HG03571 (cell line): ENCODE results near the gene WRNIP1.
"Not testable (repeated sequence)": the region's sequence is repeated elsewhere in the genome, so short reads cannot be mapped to it uniquely, and the experiment has no call there.

ENCODE experiments used
- ATAC-seq: cut with Tn5 transposase; IDR thresholded peaks from one replicate; pipeline ENCODE4 v1.9.1; 2021; ENCODE audit not compliant: unreplicated experiment

Gene WRNIP1

DNA sequence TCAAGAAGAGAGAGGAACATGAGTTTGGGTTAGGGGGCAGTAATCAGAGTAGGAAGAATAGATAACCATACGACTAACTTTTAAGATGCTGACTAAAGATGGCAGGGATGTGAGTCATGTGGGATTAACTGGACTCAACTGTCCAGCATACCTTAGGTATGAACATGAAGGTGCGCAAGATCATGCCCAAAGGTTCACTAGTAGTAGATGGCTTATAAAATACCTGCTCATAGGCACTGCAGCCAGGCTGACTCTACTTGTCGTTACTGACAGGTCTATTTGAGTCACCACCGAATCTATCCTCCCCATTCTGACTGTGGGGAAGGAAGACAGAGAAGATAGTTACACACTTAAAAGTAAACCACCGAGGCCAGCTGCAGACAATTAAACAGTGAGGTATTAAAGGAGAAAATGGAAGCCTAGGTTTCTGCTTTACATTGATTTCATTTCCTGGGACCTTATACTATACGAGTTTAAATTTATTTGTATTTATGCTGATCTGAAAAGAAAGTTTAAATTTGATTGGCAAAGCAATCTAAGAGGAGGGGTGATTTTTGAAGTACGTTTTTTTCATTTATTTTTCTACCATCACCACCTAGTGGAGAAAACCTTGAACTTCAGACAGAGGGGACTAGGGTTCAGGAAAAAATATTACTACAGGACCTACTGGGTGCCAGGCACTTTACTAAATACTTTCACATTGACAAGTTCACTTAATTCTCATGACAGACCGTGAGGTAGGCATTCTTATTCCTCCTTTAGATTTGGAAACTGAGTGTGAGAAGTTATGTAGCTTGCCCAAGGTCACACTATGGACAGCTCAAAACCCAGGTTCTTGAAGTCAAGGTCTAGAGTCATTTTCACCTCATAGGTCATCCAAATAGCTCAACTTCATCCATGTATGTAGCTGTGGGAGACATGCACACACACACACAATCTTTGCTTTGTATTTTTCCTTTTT lies 4.0 kb upstream of the WRNIP1 start:
- ATAC-seq = no peak

- ATAC-seq = not testable (repeated sequence)
These were observed 2.3 kb upstream of the WRNIP1 start for GRCh38 chr6:2762868-2763267.

- no peak for ATAC-seq
These were observed 1.8 kb upstream of the WRNIP1 start for GRCh38 chr6:2763345-2763841.

DNA sequence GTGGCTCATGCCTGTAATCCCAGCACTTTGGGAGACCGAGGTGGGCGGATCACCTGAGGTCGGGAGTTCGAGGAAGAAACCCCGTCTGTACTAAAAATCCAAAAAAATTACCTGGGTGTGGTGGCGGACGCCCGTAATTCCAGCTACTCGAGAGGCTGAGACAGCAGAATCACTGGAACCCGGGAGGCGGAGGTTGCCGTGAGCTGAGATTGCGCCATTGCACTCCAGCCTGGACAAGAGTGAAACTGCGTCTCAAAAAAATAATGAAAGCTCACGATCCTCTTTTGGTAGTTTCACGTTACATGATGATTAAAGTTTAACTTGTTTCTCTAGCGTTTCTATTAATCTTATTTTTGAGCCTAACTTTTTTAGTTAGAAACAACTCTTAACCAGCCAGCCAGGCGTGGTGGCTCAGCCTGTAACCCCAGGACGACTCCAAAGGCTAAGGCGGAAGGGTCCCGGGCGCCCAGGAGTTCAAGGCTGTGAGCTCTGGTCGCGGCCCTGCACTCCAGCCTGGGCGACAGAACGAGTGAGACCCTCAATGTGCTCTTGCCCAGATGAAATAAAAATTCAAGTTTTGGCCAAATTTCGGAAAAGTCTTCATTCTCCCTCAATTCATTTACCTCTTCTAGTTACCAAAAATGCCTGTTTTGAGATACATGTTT lies 1.2 kb upstream of the WRNIP1 start:
- no peak for ATAC-seq

DNA sequence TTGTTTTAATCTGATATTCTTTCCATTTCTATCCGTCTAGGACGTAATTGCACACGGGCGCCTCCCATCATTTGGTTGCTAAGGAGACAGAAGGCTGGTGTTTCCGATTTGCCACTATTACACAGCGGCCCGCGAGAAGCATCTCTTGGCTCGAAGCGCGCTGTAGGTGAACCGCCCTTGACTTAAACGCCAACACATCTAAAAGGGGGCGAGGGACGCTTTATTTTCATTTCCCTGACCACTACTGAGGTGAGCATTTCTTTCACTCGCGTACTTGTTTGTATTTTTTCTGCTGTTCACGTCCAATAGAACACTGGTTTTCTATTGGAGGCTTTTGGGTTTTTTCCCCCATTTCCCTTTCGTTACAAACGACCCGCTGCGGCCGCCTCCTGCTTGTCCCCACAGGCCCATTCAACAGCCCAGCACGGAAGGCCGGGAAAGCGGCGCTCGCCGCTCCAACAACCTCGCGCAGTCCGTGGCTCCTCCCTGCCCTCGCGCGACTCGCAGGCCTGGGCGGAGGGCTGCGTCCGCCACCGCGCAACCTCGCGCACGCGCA lies 505 bp upstream of the WRNIP1 start:
- peak; percentile 52 for ATAC-seq

DNA sequence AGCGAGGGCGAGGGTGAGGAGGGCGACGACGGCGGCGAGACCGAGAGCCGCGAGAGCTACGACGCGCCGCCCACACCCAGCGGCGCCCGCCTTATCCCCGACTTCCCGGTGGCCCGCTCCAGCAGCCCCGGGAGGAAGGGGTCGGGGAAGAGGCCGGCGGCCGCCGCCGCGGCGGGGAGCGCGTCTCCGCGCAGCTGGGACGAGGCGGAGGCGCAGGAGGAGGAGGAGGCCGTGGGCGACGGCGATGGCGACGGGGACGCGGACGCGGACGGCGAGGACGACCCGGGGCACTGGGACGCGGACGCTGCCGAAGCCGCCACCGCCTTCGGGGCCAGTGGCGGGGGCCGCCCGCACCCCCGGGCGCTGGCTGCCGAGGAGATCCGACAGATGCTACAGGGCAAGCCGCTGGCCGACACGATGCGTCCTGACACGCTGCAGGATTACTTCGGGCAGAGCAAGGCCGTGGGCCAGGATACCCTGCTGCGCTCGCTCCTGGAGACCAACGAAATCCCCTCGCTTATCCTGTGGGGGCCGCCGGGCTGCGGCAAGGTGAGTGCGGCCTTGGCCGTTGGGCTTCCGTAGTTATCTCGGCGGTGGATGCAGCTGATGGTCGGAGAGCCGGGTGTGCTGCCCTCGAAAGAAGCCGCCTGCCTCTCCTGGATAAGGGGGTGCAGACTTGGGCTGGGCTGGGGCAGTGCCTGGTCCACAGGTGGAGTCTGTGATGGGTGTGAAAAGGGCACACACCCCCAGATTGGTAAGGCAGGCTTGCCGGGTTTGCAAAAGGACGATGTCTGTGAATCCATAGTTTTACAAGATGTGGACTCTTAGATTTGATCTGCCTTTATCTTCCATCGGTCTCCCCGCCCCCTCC lies 938 bp downstream of the WRNIP1 start:
- ATAC-seq = peak; percentile 6

DNA sequence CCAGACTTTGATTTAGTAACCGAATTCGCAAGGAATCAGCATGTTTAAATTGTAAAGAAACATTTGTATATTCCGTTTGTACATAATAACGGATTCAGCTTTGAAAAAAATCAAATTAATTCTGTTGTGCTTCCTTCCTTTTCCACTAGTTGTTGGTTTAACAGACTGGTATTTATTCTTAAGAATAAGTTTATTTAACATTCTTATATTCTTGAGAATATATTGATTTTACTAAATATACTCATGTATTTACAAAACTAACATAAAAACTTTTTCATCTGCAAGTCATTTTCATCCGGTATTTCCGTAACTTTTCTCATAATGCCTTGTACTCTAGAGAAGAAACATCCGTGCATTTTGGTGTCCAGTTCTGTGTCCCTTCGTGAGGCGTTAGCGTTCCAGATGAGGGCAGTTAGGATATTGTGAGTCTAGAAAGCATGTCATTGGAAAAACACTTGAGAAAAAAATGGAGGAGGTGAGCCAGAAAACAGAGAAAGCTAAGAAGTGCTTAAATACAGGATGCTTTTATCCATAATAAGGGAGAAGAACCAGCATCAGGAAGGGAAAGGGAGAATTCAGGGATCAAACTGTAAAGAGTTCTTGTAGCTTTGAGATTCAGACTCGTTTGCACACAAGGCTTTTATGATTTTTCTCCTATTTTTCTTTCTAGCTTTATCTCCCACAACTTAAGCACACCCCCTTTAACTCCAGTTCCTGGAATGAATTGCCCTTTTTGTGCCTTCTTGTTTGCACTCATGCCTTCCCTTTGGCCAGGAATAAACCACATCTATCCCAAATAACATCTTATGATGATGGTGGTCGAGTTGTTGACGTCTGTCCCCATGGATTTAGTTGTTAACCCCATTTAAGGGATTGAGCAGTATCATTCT lies 1.8 kb downstream of the WRNIP1 start:
- no peak for ATAC-seq

DNA sequence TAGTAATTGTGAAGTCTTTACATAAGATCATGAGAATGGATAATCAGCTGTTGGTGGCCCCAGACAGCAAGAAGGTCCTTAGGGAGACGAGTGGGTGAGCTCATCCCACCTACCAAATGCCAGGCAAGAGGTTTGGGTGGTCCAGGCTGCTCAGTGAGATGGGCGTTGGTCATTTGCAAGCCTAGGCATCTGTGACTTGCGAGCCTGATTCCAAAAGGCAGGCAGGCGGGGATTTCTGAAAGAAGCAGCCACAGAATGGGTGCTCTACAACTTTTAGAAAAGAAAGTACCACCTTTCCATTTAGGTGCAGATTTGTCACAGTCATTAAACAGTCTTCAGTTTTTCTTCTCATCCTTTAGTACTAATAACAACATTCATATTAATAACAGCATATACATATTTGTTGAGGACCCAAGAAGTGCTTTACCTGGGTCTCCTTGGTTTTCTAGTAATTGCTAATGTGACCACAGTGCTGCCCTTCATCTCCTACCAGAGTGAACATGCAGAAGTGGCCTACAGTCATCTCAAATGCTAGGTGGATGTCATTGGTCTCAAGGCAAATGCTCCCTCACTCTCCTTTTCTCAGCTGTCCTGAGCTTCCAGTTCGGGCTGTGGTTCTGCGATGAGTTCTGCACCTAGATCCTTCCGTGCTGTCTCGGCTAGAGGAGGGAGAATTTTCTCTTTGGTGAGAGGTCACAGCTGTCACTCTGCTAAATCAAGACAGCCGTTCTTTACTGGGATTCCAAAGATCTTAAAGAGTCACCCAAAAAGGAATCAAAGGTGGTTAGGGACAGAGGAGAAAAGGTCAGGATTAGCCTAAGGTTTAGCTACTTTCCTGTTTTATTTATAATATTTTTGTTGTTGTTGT lies 2.7 kb downstream of the WRNIP1 start:
- ATAC-seq = no peak

GRCh38 chr6:2768696-2769095 lies 3.5 kb downstream of the WRNIP1 start:
- ATAC-seq = no peak

- no peak for ATAC-seq
These were observed 5.0 kb downstream of the WRNIP1 start for GRCh38 chr6:2770171-2770570.

GRCh38 chr6:2771079-2771478 lies 5.9 kb downstream of the WRNIP1 start:
- no peak for ATAC-seq

DNA sequence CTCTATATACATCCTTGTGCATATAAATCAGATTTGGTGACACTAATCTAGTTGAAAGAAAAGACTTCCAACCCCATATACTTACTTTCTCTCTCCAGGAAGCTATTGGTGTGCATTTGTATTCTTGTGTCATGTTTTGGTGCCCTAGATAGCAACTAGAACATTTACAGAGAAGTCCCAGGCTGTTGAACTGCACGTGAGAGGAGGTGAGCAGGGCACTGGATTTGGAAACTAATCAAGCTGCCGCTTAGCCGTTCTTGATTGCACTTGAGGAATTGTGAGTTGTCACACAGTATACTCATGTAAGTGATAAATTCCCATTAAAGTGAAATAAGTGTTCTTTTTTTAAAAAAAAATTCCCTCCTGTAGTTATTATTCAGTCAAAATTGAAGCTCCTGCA lies 7.6 kb downstream of the WRNIP1 start:
- ATAC-seq = no peak

- ATAC-seq = no peak
These were observed 8.3 kb downstream of the WRNIP1 start for GRCh38 chr6:2773449-2773848.

- no peak for ATAC-seq
These were observed 9.8 kb downstream of the WRNIP1 start for GRCh38 chr6:2775003-2775402.

- ATAC-seq = no peak
These were observed 12.1 kb downstream of the WRNIP1 start for GRCh38 chr6:2777249-2777648.

GRCh38 chr6:2780102-2780737 lies 15.0 kb downstream of the WRNIP1 start:
- ATAC-seq = no peak

DNA sequence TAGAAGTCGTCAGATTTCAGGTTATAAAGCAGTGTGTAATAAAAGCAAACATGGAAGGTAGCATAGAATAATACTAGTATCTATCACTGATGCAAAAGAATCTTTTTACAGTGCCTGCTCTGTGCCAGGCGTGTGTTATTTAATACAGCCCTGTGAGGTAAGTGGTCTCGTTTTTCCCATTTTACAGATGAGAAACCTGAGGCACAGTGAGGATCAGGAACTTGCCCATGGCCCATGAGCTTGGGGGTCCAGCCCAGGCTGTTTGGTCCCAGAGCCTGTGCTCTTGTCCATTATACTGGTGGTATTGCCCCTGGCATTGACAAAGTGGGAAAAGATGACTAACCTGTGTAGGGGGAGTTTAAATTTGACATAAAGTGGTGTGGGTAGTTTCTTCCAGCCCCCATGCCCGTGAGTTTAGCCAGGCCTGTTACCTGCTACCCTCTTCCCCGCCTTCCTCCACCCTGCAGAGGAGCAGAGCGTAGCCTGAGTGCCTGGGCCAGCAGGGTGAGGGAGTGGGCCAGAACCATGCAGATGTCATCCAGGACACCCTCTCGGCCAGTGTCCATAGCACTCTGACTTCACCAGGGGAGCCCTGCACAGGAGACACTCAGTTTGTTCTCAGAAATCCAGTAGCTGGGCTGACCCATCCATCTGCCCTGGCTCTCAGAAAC lies 16.6 kb downstream of the WRNIP1 start:
- ATAC-seq = no peak

- ATAC-seq = no peak
These were observed 17.1 kb downstream of the WRNIP1 start for GRCh38 chr6:2782356-2782708.
